Panc1 (cell line): ENCODE data around the gene DOK6. TPM values are rescaled to one million over a fixed set of nuclear protein-coding genes. Genes with fewer than 3 reads are reported as not detected.

Experiments
- ATAC-seq: fragments of 200-7000 bp; cut with Tn5 transposase; 2 replicates; pipeline ENCODE4 v1.9.1; 2020; ENCODE audit warnings: mild to moderate bottlenecking, moderate library complexity
- BruUV-seq: library from RNA; stranded (reverse); fragments of 400-500 nt; replicated peaks from 2 replicates; lab custom pipeline; 2021; lab: Mats Ljungman, UMichigan
- CTCF ChIA-PET: fragments of 300-600 bp; sonication (Branson Sonifier 250); formaldehyde crosslinking; loops from one replicate; lab custom pipeline; 2022; ENCODE audit warnings: antibody characterized with exemption; lab: Charles Lee
- POLR2A ChIA-PET: fragments of 300-600 bp; sonication (Branson Sonifier 250); formaldehyde crosslinking; loops from one replicate; lab custom pipeline; 2022; ENCODE audit warnings: antibody characterized with exemption; lab: Charles Lee
- DNase-seq: peaks from one replicate; pipeline ENCODE4 v3.0.0-alpha.2; 2010; ENCODE audit warnings: low read depth, low spot score
- H3K27ac ChIP-seq: 2 replicates; pipeline ENCODE4 v1.5.1; 2011; ENCODE audit warnings: mild to moderate bottlenecking, low read length, inconsistent platforms
- H3K27me3 ChIP-seq: fragments of 200-500 bp; sonication (Bioruptor generic); 2 replicates; pipeline ENCODE4 v1.6.0; 2014; ENCODE audit warnings: low read length, inconsistent platforms; ENCODE audit not compliant: control insufficient read depth, insufficient read depth
- H3K36me3 ChIP-seq: fragments of 200-500 bp; sonication (Bioruptor generic); 2 replicates; pipeline ENCODE4 v1.5.1; 2014; ENCODE audit warnings: inconsistent platforms, mild to moderate bottlenecking, low read length, moderate library complexity; ENCODE audit not compliant: control insufficient read depth, insufficient read depth
- H3K4me1 ChIP-seq: 2 replicates; pipeline ENCODE4 v1.5.1; 2011; ENCODE audit warnings: inconsistent platforms, mild to moderate bottlenecking, low read length, moderate library complexity; ENCODE audit not compliant: control insufficient read depth, insufficient read depth
- H3K4me3 ChIP-seq, 2 experiments: 2 replicates each; pipeline ENCODE4 v1.5.1; 2011 to 2012; ENCODE audit warnings: low read depth in 2 of 2, low read length in 2 of 2, mild to moderate bottlenecking in 2 of 2, inconsistent platforms in 1 of 2, moderate library complexity in 1 of 2
- H3K9me3 ChIP-seq: fragments of 200-500 bp; sonication (Bioruptor generic); 2 replicates; pipeline ENCODE4 v1.5.1; 2014; ENCODE audit warnings: low read depth, mild to moderate bottlenecking, inconsistent platforms, low read length, moderate library complexity; ENCODE audit not compliant: control insufficient read depth, insufficient read depth
- CTCF ChIP-seq: fragments of 450-650 bp; IDR thresholded peaks from 2 replicates; pipeline ENCODE4 v1.5.1; 2017; ENCODE audit warnings: mild to moderate bottlenecking
- POLR2AphosphoS5 ChIP-seq: IDR thresholded peaks from 2 replicates; pipeline ENCODE4 v1.6.1; 2012; ENCODE audit warnings: mild to moderate bottlenecking, low read depth, low read length, moderate library complexity
- SIN3A ChIP-seq: IDR thresholded peaks from 2 replicates; pipeline ENCODE4 v1.6.1; 2012; ENCODE audit warnings: low read depth, mild to moderate bottlenecking, low read length, moderate library complexity, borderline replicate concordance; ENCODE audit not compliant: insufficient read depth
- TCF7L2 ChIP-seq: IDR thresholded peaks from 2 replicates; pipeline ENCODE4 v1.6.1; 2011; ENCODE audit warnings: mild to moderate bottlenecking, low read depth, low read length, inconsistent platforms
- in situ Hi-C: cut with HindIII; loops from 2 replicates; pipeline ENCODE4 v1.10.0; 2016; ENCODE audit warnings: low sequenced_read_pairs, low pct_unique_long_range_greater_than_20kb
- intact Hi-C: fragments of 100-400 bp; cut with micrococcal nuclease; formaldehyde crosslinking; loops from one replicate; pipeline ENCODE4 v1.10.0; 2022; ENCODE audit not compliant: unreplicated experiment
- total RNA-seq: library from RNA; stranded (reverse); gene quantifications from one replicate; pipeline ENCODE4 v1.2.1, GENCODE V29; 2021; ENCODE audit not compliant: unreplicated experiment
- TF ChIP-seq, protein P1 (sequence below), 2 experiments: IDR thresholded peaks; 2 replicates each; pipeline ENCODE4 v1.6.1; 2011 to 2012; ENCODE audit warnings: low read depth in 2 of 2, control low read depth in 1 of 2, low read length in 1 of 2, mild to moderate bottlenecking in 1 of 2, moderate library complexity in 1 of 2; ENCODE audit not compliant: insufficient read depth in 1 of 2

Gene DOK6
- total RNA-seq, 1 experiment from 2014 or later, result not detected

- H3K4me1 ChIP-seq, result no peaks in the 10 kb centered on the region
- in situ Hi-C loops, result no loop called here
- H3K36me3 ChIP-seq, result no peaks in the 10 kb centered on the region
- TF ChIP-seq SIN3A (no peak), TCF7L2 (no peak), CTCF (no peak), POLR2AphosphoS5 (no peak)
- TF ChIP-seq, protein P1, sequence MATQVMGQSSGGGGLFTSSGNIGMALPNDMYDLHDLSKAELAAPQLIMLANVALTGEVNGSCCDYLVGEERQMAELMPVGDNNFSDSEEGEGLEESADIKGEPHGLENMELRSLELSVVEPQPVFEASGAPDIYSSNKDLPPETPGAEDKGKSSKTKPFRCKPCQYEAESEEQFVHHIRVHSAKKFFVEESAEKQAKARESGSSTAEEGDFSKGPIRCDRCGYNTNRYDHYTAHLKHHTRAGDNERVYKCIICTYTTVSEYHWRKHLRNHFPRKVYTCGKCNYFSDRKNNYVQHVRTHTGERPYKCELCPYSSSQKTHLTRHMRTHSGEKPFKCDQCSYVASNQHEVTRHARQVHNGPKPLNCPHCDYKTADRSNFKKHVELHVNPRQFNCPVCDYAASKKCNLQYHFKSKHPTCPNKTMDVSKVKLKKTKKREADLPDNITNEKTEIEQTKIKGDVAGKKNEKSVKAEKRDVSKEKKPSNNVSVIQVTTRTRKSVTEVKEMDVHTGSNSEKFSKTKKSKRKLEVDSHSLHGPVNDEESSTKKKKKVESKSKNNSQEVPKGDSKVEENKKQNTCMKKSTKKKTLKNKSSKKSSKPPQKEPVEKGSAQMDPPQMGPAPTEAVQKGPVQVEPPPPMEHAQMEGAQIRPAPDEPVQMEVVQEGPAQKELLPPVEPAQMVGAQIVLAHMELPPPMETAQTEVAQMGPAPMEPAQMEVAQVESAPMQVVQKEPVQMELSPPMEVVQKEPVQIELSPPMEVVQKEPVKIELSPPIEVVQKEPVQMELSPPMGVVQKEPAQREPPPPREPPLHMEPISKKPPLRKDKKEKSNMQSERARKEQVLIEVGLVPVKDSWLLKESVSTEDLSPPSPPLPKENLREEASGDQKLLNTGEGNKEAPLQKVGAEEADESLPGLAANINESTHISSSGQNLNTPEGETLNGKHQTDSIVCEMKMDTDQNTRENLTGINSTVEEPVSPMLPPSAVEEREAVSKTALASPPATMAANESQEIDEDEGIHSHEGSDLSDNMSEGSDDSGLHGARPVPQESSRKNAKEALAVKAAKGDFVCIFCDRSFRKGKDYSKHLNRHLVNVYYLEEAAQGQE (IDR thresholded peaks at IDR 0.05; ENCODE audit: insufficient read depth in 1 of 2, low read depth in 2 of 2, low read length in 1 of 2), result no peak
- no peaks in the 10 kb centered on the region for H3K9me3 ChIP-seq
- ChIA-PET POLR2A (interaction anchor here (0.5 kb wide), 1 partner anchor 30 kb away, joined by 3 read pairs; no protein-coding TSS in a partner anchor), CTCF (no interaction called here)
- no peaks in the 10 kb centered on the region for H3K27me3 ChIP-seq
- H3K27ac ChIP-seq, result no peak overlapping the region
- no TSS peak for BruUV-seq
- intact Hi-C loops, result no loop called here
- H3K4me3 ChIP-seq, result no peak overlapping the region
- ATAC-seq, result no peak
- DNase-seq, result no peak
These were observed 322.7 kb downstream of the DOK6 start for GRCh38 chr18:69723434-69723833.

- no peak for TF ChIP-seq TCF7L2
- no peak for TF ChIP-seq CTCF
- TF ChIP-seq POLR2AphosphoS5, result no peak
- TF ChIP-seq, protein P1 (IDR thresholded peaks at IDR 0.05; ENCODE audit: insufficient read depth in 1 of 2, low read depth in 2 of 2, low read length in 1 of 2), result no peak
- TF ChIP-seq SIN3A, result no peak
- Histone ChIP-seq H3K27ac (no peak overlapping the region), H3K4me3 (no peak overlapping the region), H3K9me3 (no peaks in the 10 kb centered on the region), H3K27me3 (no peaks in the 10 kb centered on the region), H3K36me3 (no peaks in the 10 kb centered on the region), H3K4me1 (no peaks in the 10 kb centered on the region)
- ATAC-seq (no peak), DNase-seq (no peak)
- intact Hi-C loops, result no loop called here
- ChIA-PET CTCF (no interaction called here), POLR2A (no interaction called here)
- in situ Hi-C loops, result no loop called here
- no TSS peak for BruUV-seq
These were observed 324.3 kb downstream of the DOK6 start for GRCh38 chr18:69725009-69725408.
